ENCODE results near the gene TBCD.

TBCD gene

DNA sequence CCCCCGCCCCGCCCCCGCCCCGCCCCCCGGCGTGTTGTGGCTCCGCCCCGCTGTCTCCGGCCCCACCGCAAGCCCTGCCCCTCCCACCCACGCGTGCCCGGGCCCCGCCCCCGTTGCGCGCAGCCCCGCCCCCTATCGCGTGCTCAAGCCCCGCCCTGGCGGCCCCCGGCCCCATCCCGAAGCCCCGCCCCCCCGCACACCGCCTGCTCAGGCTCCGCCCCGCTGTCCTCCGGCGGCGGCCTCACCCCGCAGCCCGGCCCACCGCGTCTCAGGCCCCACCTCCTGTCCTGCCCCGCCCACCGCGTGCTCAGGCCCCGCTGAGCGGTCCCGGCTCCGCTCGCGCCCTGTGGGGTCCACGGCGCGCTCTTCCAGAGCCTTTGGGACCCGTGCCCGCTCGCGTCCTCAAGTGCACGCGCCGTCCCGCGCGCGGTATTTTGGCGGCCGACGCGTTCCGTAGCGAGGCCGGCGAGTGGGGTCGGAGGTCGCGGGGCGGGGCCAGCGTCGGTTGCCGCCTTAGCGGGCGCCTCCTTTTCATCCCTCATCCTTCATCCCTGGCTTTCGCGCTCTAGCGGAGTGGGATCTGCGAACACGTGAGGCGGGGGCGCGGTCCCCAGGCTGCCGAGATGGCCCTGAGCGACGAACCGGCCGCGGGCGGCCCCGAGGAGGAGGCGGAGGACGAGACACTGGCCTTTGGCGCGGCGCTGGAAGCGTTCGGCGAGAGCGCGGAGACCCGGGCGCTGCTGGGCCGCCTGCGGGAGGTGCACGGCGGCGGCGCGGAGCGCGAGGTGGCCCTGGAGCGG, at the start of gene TBCD:
TSS of gene TBCD (plus strand) at position 495 of the 800 bp plus-strand sequence. CDS start at position 624, 129 bp downstream.
- H3K4me1 ChIP-seq (ENCODE audit: control insufficient read depth in 1 of 2, insufficient read depth in 2 of 2, low read length in 2 of 2): peaks cover 7 to 9% of the 10 kb centered on the region in 2 donors
- H3K27ac ChIP-seq (ENCODE audit: low read depth, low read length): peak within 1 kb of the TSS; percentile 73
- peak within 1 kb of the TSS; percentile 64 to 72 for H3K9ac ChIP-seq (ENCODE audit: low read depth in 1 of 2, low read length in 2 of 2)
- H3K9me3 ChIP-seq (ENCODE audit: control insufficient read depth in 1 of 2, low read length in 2 of 2): no peaks in the 10 kb centered on the region
- no peaks in the 10 kb centered on the region for H3K27me3 ChIP-seq (ENCODE audit: control insufficient read depth in 1 of 2, insufficient read depth in 2 of 2, low read length in 2 of 2)
- H3K4me3 ChIP-seq (ENCODE audit: low read depth in 1 of 2, low read length in 2 of 2): peak within 1 kb of the TSS; percentile 86 to 87
- H3K36me3 ChIP-seq (ENCODE audit: control insufficient read depth in 1 of 2, insufficient read depth in 2 of 2, low read length in 2 of 2): no peaks in the 10 kb centered on the region

DNA sequence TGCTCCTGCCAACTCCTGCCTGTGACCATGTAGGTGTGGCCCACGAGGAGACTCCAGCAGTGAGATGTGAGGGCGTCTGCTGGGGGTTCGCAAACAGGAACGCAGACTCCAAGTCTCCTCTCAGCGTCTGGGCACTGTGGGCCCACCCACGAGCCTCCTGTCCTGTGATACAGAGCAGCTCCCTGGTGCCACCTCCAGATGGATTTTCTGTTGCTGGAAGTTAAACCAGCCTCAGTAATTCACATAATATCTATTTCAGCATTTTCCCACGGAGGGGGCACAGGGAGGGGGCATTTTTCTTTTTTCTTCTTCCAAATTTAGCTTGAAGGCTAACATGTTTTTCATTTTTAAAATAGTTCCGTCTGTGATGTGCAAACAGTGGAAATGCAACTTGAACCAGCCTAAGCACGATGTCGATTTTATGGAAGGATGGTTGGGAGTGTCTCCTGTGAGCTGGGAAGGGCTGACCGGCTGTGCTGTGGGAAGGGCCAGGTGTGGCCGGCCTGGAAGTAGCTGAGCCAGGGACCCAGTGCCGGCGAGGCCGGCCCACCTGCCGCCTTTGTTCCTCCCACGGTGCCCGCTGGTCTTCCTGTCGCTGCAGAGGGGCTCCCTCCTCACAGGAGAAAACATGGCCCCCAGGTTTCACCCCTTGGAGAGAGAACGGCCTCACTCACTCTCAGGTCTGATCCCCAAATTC, 49.5 kb upstream of the TBCD start:
- no peaks in the 10 kb centered on the region for H3K27me3 ChIP-seq (ENCODE audit: control insufficient read depth in 1 of 2, insufficient read depth in 2 of 2, low read length in 2 of 2)
- peaks cover 29 to 43% of the 10 kb centered on the region in 2 donors for H3K4me1 ChIP-seq (ENCODE audit: control insufficient read depth in 1 of 2, insufficient read depth in 2 of 2, low read length in 2 of 2)
- no peaks in the 10 kb centered on the region for H3K36me3 ChIP-seq (ENCODE audit: control insufficient read depth in 1 of 2, insufficient read depth in 2 of 2, low read length in 2 of 2)
- H3K27ac ChIP-seq (ENCODE audit: low read depth, low read length): peak overlapping the region; percentile 50
- H3K4me3 ChIP-seq (ENCODE audit: low read depth in 1 of 2, low read length in 2 of 2): peak overlapping the region; percentile 16 to 44
- H3K9ac ChIP-seq (ENCODE audit: low read depth in 1 of 2, low read length in 2 of 2): peak overlapping the region; percentile 25 to 57
- no peaks in the 10 kb centered on the region for H3K9me3 ChIP-seq (ENCODE audit: control insufficient read depth in 1 of 2, low read length in 2 of 2)

DNA sequence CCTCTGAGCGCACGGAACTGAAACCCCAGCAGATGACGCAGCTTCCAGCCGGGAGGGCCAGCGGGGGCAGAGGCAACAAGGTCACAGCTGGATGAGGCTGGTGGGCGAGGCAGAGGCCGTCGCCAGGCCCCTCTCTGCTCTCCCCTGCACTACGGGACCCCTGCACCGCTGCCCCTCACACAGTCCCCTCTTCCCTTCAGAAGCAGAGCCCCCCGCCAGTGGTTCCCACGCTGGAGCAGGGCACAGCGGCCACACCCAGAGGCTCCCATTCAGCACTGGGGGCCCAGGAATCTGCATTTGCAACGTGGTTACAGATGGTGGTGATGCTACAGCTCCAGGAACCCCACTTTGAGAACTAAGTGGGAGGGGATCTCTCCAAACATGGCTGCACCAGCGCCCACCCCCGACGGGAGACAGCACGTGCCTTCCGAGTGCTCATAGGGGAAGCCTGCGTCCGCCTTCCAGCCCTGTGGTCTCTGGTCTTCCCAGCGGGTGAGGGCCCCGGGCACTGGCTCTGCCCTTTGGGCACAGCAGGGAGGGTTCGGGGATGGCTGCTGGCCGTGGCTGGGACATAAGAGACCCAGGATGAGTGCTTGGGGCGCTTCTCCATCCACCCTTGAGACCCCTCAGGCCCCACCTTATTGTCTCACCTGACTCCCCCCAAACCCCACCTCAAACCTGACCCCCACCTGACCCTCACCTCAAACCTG, 48.7 kb upstream of the TBCD start:
- peaks cover 32 to 40% of the 10 kb centered on the region in 2 donors for H3K4me1 ChIP-seq (ENCODE audit: control insufficient read depth in 1 of 2, insufficient read depth in 2 of 2, low read length in 2 of 2)
- H3K9ac ChIP-seq (ENCODE audit: low read depth in 1 of 2, low read length in 2 of 2): peak overlapping the region; percentile 25 to 57
- no peaks in the 10 kb centered on the region for H3K27me3 ChIP-seq (ENCODE audit: control insufficient read depth in 1 of 2, insufficient read depth in 2 of 2, low read length in 2 of 2)
- peak overlapping the region; percentile 25 for H3K27ac ChIP-seq (ENCODE audit: low read depth, low read length)
- H3K9me3 ChIP-seq (ENCODE audit: control insufficient read depth in 1 of 2, low read length in 2 of 2): no peaks in the 10 kb centered on the region
- H3K36me3 ChIP-seq (ENCODE audit: control insufficient read depth in 1 of 2, insufficient read depth in 2 of 2, low read length in 2 of 2): no peaks in the 10 kb centered on the region
- peak overlapping the region; percentile 16 to 44 for H3K4me3 ChIP-seq (ENCODE audit: low read depth in 1 of 2, low read length in 2 of 2)

DNA sequence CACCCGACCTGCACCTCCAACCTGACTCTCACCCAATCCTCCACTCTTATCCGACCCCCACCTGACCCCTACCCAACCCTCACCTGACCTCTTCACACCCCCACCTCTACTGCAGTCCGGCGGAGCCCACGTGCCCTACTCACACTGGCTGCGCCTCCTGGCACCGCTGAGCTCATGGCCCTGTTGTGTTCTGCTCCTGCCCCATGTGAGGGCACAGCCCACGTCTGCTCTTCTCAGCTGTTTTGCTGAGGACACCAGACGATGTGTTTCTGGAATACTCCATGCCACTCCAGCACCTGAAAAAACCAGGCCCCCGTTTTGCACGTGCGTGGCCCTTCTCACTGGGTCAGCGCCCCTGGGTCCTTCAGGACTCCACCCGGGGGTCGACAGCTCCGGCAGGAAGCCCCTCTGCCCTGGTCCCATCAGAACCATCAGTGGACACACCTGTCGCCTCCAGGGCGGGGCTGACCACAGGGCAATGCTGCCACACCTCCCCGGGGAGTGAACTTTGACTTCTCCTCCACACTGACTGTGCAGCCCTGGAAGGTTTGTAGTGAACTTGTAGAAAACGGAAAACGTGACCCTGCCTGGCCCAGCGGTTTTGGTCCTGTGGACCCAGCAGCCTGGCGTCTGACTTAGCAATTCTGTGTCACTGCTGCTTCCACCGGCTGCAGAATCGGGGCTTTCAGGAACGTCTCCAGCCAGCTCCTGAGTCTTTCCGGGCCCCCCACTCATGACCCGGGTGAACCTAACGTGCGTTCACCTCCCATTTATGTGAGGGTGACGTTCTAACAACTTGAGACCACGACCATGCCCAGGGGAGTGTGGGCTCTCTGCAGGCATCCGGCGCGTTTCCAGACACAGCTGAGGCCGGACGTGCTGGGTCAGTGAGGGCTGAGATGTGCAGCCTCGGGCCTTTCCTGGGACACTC, 47.7 kb upstream of the TBCD start:
- H3K4me3 ChIP-seq (ENCODE audit: low read depth in 1 of 2, low read length in 2 of 2): peak overlapping the region; percentile 55 to 69
- H3K27ac ChIP-seq (ENCODE audit: low read depth, low read length): peak overlapping the region; percentile 84
- H3K9ac ChIP-seq (ENCODE audit: low read depth in 1 of 2, low read length in 2 of 2): peak overlapping the region; percentile 47 to 57

DNA sequence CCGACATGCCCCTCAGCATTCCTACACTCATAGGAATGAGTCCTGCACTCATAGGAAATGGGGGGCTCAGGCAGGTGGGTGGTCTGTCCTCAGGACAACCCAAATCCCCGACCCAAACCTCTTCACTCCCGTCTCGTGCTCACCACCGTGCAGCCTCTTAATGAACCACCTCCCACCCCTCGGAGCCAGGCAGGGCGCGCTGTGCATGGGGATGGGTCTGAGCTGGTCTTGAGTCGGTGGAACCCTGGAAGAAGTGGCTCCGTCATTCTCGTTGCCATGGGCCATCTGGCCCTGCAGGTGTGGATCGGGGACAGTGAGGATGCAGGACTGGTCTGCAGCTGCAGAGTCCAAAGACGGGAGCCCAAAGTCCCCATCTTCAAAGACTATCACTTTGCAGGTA, 47.0 kb upstream of the TBCD start:
- Histone ChIP-seq H3K9me3 (ENCODE audit: control insufficient read depth in 1 of 2, low read length in 2 of 2) (no peaks in the 10 kb centered on the region), H3K27ac (ENCODE audit: low read depth, low read length) (peak overlapping the region; percentile 84), H3K27me3 (ENCODE audit: control insufficient read depth in 1 of 2, insufficient read depth in 2 of 2, low read length in 2 of 2) (no peaks in the 10 kb centered on the region), H3K4me3 (ENCODE audit: low read depth in 1 of 2, low read length in 2 of 2) (peak overlapping the region; percentile 55 to 69), H3K4me1 (ENCODE audit: control insufficient read depth in 1 of 2, insufficient read depth in 2 of 2, low read length in 2 of 2) (peaks cover 28 to 32% of the 10 kb centered on the region in 2 donors), H3K36me3 (ENCODE audit: control insufficient read depth in 1 of 2, insufficient read depth in 2 of 2, low read length in 2 of 2) (no peaks in the 10 kb centered on the region), H3K9ac (ENCODE audit: low read depth in 1 of 2, low read length in 2 of 2) (peak overlapping the region; percentile 43 to 57)

More for the DNA sequence above, 47.7 kb upstream of the TBCD start:
- no peaks in the 10 kb centered on the region for H3K27me3 ChIP-seq (ENCODE audit: control insufficient read depth in 1 of 2, insufficient read depth in 2 of 2, low read length in 2 of 2)
- no peaks in the 10 kb centered on the region for H3K9me3 ChIP-seq (ENCODE audit: control insufficient read depth in 1 of 2, low read length in 2 of 2)
- peaks cover 31 to 37% of the 10 kb centered on the region in 2 donors for H3K4me1 ChIP-seq (ENCODE audit: control insufficient read depth in 1 of 2, insufficient read depth in 2 of 2, low read length in 2 of 2)
- no peaks in the 10 kb centered on the region for H3K36me3 ChIP-seq (ENCODE audit: control insufficient read depth in 1 of 2, insufficient read depth in 2 of 2, low read length in 2 of 2)

DNA sequence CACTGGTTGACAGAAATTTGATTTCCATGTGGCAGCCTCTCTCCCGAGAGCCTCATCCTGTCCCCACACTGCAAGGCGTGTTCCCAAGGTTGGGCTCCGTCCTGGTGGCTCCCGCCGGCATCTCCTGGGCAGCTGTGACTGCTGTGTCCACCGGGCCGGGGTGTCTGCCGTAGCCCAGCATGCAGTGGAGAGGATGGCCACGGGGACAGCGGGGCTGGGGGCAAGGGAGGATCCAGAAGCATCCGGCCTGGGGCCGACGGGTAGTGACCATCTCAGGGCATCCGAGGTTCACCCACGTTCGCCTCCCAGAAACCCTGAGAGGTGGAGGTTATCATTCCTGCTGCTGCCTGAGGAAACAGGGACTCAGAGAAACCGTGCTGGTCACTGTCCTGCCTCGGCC, 46.1 kb upstream of the TBCD start:
- no peaks in the 10 kb centered on the region for H3K27me3 ChIP-seq (ENCODE audit: control insufficient read depth in 1 of 2, insufficient read depth in 2 of 2, low read length in 2 of 2)
- H3K27ac ChIP-seq (ENCODE audit: low read depth, low read length): no peak overlapping the region
- H3K9me3 ChIP-seq (ENCODE audit: control insufficient read depth in 1 of 2, low read length in 2 of 2): no peaks in the 10 kb centered on the region
- no peak overlapping the region for H3K4me3 ChIP-seq (ENCODE audit: low read depth in 1 of 2, low read length in 2 of 2)
- no peak overlapping the region for H3K9ac ChIP-seq (ENCODE audit: low read depth in 1 of 2, low read length in 2 of 2)
- no peaks in the 10 kb centered on the region for H3K36me3 ChIP-seq (ENCODE audit: control insufficient read depth in 1 of 2, insufficient read depth in 2 of 2, low read length in 2 of 2)
- peaks cover 28 to 32% of the 10 kb centered on the region in 2 donors for H3K4me1 ChIP-seq (ENCODE audit: control insufficient read depth in 1 of 2, insufficient read depth in 2 of 2, low read length in 2 of 2)

DNA sequence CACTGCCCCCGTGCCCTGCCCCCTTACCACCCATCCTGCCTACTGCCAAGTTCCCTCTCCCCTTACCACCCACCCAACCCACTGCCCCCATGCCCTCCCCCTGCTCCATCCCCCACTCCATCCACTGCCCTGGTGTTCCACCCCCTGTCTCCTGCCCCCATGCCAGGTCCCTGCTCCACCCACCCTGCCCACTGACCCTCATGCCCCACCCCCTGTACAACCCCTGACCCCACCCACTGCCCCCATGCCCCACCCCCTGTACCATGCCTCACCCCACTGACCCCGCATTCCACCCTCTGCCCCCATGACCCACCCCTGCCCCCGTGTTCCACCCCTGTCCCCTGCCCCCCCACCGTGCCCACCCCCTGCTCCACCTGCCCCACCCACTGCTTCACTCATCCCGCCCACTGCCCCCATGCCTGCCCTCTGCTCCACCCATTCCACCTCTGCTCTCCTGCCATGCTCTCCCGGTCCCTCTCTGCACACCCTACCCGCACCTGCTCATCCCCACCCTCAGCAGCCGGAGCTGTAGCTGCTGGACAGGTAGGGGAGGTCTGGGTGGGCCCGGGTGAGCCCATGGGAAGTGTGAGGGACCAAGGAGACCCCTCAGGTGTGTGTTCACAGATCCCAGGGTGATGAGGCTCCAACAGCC, 42.7 kb upstream of the TBCD start:
- no peak overlapping the region for H3K4me3 ChIP-seq (ENCODE audit: low read depth in 1 of 2, low read length in 2 of 2)
- H3K4me1 ChIP-seq (ENCODE audit: control insufficient read depth in 1 of 2, insufficient read depth in 2 of 2, low read length in 2 of 2): peaks cover 11 to 12% of the 10 kb centered on the region in 2 donors
- no peaks in the 10 kb centered on the region for H3K36me3 ChIP-seq (ENCODE audit: control insufficient read depth in 1 of 2, insufficient read depth in 2 of 2, low read length in 2 of 2)
- no peak overlapping the region for H3K9ac ChIP-seq (ENCODE audit: low read depth in 1 of 2, low read length in 2 of 2)
- no peak overlapping the region for H3K27ac ChIP-seq (ENCODE audit: low read depth, low read length)
- no peaks in the 10 kb centered on the region for H3K9me3 ChIP-seq (ENCODE audit: control insufficient read depth in 1 of 2, low read length in 2 of 2)
- H3K27me3 ChIP-seq (ENCODE audit: control insufficient read depth in 1 of 2, insufficient read depth in 2 of 2, low read length in 2 of 2): no peaks in the 10 kb centered on the region

DNA sequence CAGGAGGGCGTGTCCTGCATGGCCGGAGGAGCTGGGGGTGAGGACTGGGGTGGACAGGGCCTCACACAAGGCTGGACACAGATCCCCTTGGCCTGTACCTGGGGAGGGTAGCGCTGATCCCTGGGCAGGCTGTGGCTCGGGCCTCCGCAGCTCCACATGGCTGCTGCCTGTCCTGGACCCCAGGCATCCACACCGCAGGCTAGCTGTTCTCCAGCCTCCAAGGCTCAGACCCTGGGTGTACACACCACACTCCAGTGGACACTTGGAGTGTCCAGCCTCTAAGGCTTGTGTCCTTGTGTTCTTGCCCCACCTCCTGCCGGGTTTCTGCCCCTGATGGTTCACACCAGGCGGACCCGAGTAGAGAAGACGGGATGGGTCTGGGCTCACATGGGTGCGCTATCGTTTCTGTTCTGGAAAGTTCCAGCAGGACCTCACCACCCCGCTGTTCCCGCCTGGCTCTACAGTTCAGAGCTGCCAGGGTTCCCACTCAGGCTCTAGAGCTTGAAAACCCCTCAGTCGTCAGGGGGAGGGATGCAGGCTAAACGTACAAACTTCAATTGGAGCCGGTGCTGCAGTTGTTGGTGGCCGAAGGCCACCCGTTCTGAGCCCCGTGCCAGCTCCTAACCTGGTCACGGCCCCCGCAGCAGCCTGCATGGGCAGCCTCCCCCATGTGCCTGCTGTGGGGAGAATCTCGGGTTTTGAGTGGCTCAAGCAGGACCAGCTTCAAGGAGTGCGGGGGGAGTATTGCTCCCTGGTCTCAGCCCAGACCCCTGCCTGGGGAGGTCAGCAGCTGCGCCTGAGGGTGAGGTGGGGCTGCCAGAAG, 42.0 kb upstream of the TBCD start:
- Histone ChIP-seq H3K9me3 (ENCODE audit: control insufficient read depth in 1 of 2, low read length in 2 of 2) (no peaks in the 10 kb centered on the region), H3K36me3 (ENCODE audit: control insufficient read depth in 1 of 2, insufficient read depth in 2 of 2, low read length in 2 of 2) (no peaks in the 10 kb centered on the region), H3K27ac (ENCODE audit: low read depth, low read length) (no peak overlapping the region)

More for the DNA sequence above, 42.0 kb upstream of the TBCD start:
- Histone ChIP-seq H3K27me3 (ENCODE audit: control insufficient read depth in 1 of 2, insufficient read depth in 2 of 2, low read length in 2 of 2) (no peaks in the 10 kb centered on the region), H3K4me1 (ENCODE audit: control insufficient read depth in 1 of 2, insufficient read depth in 2 of 2, low read length in 2 of 2) (peaks cover 5 to 6% of the 10 kb centered on the region in 2 donors), H3K4me3 (ENCODE audit: low read depth in 1 of 2, low read length in 2 of 2) (no peak overlapping the region), H3K9ac (ENCODE audit: low read depth in 1 of 2, low read length in 2 of 2) (no peak overlapping the region)

Data from duodenal mucosa (tissue), 2 donors.